HG02763 (cell line): ENCODE data around the gene VCY1B.
"Not testable (repeated sequence)": the region's sequence is repeated elsewhere in the genome, so short reads cannot be mapped to it uniquely, and the experiment has no call there.

Experiments used
- ATAC-seq: cut with Tn5 transposase; IDR thresholded peaks from one replicate; pipeline ENCODE4 v1.9.1; 2021; ENCODE audit warnings: mild to moderate bottlenecking, moderate library complexity; ENCODE audit not compliant: unreplicated experiment

The VCY1B gene

DNA sequence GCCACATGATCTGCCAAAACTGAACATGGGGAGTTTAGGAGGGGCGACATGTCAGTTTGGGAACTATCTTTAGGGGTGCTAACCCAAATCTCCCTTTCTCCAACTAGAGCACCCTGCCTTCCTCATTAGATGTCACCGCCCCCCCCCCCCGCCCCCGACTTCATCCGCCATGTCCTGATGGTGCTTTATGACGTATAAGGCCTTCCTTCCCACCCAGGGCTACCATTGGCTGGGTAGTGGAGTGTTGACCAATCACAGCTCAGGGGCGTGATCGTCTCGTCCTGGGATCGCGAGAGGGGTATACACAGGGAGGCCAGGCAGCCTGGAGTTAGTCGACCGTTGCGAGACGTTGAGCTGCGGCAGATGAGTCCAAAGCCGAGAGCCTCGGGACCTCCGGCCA, at the start of gene VCY1B:
Gene VCY1B (plus strand): TSS at position 301 of the 400 bp plus-strand sequence. CDS start 63 bp downstream, at position 364.
- ATAC-seq, result not testable (repeated sequence)

DNA sequence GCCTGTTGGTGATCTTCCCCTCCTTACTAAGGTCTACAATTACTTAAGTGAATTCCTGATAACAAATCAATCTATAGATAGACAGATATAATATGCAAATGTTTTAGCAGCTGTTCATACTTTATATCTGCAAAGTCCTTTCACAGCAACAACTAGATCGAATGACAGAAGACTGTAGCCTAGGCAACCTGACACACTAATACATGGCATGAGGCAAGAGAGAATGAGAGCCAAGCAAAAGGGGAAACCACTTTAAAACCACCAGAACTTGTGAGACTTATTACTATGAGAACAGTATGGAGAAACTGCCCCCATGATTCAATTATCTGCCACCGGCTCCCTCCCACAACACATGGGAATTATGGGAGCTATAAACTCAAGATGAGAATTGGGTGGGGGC, 44.1 kb upstream of the VCY1B start:
- not testable (repeated sequence) for ATAC-seq

DNA sequence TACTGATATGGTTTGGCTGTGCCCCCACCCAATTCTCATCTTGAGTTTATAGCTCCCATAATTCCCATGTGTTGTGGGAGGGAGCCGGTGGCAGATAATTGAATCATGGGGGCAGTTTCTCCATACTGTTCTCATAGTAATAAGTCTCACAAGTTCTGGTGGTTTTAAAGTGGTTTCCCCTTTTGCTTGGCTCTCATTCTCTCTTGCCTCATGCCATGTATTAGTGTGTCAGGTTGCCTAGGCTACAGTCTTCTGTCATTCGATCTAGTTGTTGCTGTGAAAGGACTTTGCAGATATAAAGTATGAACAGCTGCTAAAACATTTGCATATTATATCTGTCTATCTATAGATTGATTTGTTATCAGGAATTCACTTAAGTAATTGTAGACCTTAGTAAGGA, 25.6 kb upstream of the VCY1B start:
- ATAC-seq, result not testable (repeated sequence)

DNA sequence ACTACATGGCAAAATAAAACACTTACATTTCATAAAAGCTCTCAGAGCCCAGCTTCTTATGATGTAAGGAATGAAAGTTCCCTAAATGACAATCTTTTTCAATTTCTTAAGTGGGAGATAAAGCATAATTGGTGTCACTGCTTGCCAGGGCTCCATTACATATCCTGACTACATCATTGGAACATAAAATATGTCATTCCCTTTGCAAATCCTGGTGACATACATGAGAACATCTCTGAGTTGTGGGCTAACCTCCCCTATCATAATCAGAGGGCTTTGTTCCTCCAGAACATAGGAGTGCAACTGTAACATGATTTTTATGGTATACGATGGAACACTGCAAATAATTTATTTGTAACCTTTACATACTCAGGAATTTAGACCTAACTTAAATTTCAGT, 29.9 kb downstream of the VCY1B start:
- no peak for ATAC-seq
